Daoy (cell line): Measurements from ENCODE around the gene TBL1X. TPM values are rescaled to one million over a fixed set of nuclear protein-coding genes. Genes with fewer than 3 reads are reported as not detected.

ENCODE experiments used
- DNase-seq: peaks from one replicate; pipeline ENCODE4 v3.0.0-alpha.2; 2015; ENCODE audit warnings: low read depth
- total RNA-seq: library from RNA; depleted of rRNA; stranded (reverse); fragments of >200 nt; shearing (Covaris generic); gene quantifications from 2 replicates; pipeline ENCODE4 v1.2.3, GENCODE V29; 2014

Gene TBL1X
- total RNA-seq, 1 experiment from 2014 or later, result 7.9 TPM

DNA sequence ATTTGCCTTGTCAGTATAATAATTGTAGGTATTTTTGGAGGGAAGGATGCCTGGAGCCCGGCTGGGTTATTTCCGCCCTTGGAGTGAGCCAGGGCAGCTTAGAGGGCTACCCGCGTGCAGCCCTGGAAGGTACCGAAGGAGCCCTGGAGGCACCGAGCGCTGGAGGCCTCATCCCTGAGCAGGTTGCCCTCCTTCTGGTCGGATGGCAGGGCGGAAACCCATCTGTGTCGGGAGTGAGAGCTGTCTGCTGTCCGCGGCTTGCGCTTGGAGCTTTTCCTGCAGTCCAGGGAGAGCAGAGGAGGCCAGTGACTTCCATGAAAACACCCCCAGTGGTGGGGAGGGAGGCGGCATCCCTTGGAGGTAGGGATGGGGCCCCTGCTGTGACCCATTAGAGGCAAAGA lies 122.1 kb downstream of the TBL1X start:
- no peak for DNase-seq

DNA sequence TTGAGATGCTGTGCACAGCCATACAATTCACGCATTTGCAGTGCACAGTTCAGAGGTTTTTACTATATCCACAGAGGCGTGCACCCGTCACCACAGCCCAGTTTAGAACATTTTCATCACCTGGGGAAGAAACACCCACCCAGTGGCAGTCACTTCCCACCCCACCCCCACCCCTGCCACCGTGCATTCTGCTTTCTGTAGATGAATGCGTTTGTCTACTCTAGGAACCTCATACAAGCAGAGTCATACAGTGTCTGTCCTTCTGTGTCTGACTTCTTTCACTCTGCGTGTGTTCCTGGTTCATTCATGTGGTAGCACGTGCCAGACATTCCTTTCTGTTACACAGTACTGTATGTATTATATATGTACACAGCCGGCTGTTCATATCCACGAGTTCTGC lies 122.8 kb downstream of the TBL1X start:
- DNase-seq, result no peak

DNA sequence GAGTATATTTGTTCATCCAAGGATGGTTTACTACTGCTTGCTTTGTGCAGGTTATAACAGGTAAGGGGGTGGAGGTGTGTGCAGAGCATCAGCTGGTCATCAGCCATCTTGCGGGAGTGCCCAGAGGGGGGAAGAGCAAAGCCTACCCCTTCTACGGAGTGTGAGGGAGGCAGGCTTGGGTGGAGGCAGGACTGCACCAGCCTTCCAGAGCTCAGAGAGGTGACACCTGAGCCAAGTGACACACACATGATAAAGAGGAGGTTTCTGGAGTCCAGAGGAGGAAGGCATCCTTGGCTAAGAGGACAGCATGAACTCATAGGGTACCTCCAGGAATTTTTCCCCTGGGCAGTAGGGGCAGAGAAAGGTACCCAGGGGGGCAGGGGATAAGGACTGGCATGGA lies 126.6 kb downstream of the TBL1X start:
- DNase-seq, result no peak

DNA sequence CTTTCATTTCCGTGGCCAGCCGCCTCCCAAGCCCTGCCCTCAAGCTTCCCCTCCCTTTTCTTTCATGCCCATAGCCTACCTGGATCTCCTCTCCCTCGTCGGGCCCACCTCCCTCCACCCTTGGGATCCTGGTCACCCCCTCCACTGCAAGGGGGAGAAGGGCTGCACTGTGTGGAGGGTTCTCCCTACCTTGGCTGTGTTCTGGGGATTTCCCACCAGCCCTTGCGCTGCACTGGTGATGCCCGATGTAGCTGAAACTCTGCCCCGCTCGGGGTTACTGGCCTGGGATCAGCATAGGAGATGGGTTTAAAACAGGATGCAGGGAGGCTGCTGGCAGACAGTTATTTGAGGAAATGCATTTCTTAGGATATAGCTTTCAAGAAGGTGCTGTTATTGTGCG lies 128.9 kb downstream of the TBL1X start:
- DNase-seq, result no peak

DNA sequence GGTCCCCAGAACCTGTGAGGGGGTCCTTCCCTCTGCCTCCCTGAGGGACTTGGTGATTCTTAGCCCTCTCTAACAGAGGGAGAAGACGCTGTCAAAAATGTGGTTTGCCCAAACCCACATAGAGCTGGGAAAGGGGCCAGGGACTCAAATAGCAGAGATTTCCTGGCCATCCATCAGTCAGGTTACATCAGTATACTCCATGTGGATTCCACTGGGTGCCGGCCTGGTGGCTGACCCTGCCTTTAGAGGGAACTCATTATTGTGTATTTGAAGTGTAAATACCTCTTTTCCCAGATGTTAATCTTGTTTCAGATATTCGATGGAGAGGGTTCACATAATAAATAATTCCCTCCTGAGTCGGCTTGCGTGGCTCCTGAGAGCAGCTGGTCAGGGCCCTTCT lies 130.3 kb downstream of the TBL1X start:
- DNase-seq, result peak; percentile 26

DNA sequence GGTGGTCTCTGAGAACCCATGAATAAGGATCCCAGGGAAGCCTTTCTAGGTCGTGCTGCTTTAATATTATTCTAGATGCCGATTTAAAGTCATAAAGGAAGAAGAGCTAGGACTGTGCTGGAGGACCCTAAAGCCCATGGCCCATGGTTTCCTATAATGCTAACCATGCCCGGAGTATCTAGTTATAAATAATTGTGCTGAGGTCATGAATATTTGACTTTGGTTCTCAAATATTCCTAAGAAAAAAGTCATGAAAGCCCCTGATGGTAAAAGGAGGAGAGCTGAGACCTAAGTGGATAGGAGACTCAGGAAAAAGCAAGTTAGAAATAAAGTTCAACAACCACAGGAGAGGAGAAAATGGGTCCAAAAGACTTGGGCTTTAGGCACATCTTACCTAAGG lies 132.0 kb downstream of the TBL1X start:
- no peak for DNase-seq

DNA sequence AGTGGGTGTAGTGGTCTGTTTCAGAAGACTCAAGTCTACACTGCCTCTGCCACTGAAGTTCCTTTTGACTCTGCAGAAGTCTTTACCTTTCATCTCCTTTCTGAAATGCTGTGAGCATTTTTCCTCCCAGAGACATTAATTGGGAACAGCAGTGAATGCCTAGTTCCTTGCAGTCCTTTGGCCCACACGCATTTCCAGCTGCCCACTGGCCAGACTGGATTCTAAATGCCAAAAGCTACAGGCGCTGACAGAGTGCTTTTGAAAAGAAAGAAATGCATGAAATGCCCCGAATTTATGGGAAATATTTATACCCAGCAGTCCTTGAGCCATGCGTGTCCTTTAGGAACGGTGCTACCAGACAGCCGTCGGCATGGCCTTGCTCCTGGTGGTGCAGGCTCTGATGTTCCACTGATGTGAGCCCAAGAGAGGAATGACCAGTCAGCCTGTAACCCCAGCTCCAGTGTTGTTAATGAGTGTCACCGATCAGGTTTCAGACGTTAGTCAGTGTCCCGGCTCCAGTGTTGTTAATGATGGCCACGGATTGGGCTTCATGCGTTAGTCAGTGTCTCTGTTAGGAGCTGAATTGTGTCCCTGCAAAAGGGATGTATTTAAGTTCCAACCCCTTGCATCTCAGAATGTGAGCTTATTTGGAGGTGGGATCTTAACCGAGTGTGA lies 132.6 kb downstream of the TBL1X start:
- DNase-seq, result no peak

GRCh38 chrX:9598344-9598743 lies 133.5 kb downstream of the TBL1X start:
- DNase-seq, result no peak

- DNase-seq, result no peak
Observed at GRCh38 chrX:9604111-9604907, 139.5 kb downstream of the TBL1X start.

DNA sequence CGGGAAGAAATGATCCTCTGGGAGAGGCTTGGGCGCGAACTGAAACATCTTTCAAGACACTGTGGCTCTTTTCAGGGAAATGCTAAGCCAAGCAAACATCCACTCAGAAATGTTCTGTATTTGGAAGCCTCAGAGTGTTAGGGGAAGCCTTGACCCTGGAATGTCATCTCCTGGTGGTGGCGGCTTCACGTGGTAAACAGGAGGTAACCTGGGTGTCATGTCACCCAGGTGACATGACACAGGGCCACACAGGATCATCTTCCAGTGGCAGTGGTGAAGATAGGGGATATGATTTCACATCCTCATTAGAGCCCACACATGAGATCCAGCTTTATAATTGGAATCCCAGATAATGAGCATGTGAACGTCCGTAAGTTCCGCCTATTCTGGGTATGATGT lies 140.0 kb downstream of the TBL1X start:
- no peak for DNase-seq

GRCh38 chrX:9605484-9605883 lies 140.6 kb downstream of the TBL1X start:
- no peak for DNase-seq

DNA sequence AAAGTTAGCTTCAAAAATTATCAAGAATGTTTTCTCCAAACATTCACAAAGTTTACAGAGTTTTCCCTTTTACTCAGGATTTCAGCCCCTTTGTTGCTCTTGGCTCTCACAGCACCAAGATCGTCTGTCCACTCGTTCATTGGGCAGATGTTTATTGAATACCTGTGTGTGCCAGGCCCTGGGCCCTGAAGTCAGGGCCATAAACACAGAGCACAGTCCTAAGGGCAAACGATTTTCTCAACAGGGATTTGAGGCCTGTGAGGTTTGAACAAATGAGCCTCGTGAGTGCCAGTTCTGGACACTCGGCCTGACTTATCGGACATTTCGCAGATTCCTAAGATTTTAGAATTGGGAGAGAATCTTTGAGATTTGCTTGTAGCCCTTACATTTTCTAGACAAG lies 142.1 kb downstream of the TBL1X start:
- DNase-seq, result no peak

- DNase-seq, result no peak
Observed at GRCh38 chrX:9609499-9609898, 144.6 kb downstream of the TBL1X start.

DNA sequence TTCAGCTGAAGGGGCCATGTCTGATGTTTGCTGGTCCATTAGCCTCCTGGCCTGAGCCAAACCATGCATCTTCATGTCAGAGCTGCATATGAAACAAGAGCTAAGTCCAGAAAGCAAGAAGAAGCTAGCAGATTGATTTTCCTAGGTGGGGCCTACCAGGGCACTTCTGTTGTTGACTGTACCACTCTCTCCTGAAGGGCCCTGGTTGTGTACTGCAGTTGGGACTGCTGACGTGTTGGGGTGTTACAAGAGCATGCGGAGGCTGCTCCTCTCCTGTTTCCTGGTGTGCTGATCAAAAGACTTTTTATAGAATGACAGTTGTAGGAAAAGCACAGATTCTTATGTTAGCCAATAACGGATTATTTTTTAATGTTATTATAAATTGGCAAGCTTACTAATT lies 145.1 kb downstream of the TBL1X start:
- no peak for DNase-seq

DNA sequence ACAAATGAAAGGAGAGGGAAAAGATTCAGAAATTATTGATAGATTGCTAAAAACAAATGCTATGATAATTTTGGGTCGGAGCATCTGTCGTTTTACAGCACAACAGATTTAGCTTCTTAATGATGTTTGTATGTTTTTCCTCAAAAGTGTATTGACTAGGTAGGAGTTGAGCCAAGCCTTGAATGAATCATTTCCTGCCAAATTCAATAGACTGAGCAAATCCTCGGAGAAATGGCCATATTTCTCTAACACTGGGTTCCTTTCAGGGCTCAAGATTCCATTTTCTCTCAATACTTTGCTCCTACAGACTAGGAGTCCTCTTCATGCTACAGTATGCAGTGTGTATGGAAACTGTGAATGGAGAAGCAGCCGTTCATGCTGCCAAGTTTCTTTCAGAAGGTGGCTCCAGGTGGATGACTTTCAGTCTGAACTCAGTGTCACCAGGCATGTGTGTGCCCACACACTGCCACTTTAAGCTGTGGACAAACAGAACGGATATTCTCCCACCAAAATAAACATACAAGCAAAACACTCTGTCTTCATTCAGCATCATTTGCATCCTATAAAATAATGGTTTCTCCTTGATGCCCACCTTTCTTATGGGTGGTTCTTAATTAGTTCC lies 146.0 kb downstream of the TBL1X start:
- no peak for DNase-seq

DNA sequence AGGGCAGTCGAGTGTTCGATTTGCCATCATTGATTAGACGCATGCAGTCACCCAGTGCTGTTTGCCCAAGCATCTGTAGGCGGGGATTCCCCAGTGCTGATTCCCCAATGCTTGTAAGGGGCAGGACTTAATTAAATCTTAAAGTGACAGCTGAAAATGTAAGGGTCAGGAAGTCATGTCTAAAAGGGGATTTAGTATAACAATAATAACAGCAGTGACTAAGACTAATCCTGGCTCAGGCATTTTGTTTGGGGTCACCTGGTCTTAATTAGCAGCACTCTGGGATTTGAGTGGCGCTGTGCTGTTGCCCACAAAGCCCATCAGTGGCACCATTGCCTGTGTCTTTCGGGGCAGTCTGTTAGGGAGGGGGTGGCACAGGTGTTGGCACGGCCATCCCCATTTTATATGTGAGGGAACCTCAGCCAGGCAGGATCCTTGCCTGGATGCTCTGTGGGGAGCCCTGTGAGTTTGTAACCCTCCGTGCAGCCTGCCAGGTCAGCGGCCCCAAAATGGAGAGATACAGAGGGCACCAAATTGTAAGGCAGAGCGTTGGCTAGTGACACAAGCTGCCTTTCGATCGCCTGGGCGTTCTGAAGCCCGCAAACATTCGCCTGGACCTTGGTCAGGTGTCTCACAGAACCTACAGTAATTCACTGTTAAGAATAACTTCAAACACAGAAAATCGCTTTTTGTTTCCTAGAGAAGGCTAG lies 146.7 kb downstream of the TBL1X start:
- DNase-seq, result no peak

DNA sequence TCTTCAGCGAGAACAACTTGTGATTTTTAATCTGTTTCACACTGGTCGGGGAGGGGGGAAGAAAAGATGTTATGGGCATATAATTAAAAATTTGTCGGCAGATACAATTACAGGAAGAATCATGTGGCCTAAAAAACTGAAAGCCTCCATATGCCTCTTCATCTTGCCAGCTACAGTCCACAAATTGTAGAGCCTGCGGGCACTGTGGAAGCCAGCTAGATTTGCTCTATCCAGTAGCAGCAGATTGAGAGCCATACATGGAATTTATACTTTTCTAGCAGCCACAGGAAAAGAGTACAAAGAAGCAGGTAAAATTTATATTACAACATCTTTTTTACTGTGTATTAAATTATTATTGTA lies 147.3 kb downstream of the TBL1X start:
- no peak for DNase-seq

GRCh38 chrX:9614016-9614415 lies 149.2 kb downstream of the TBL1X start:
- peak; percentile 54 for DNase-seq

- no peak for DNase-seq
Observed at GRCh38 chrX:9619133-9619532, 154.3 kb downstream of the TBL1X start.

DNA sequence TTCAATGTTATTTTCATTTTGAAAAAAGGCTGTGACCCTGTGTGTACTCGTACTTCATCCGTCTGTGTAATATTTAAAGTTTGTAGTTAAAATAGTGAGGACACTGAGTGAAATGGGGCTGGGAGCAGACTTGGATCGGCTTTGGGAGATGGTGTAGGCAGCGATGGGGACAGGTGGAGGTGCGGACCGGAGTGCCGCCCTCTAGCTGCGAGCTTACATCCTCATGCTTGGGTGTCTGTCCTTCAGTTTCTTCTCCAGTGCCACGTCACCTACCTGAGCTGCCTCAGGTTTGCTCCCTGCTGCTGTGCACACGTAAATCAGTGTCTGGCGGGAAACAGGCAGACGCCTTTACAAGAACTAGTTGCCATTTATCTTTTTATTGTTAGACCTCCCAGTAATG lies 154.7 kb downstream of the TBL1X start:
- no peak for DNase-seq

- no peak for DNase-seq
Observed at GRCh38 chrX:9622128-9622527, 157.3 kb downstream of the TBL1X start.

DNA sequence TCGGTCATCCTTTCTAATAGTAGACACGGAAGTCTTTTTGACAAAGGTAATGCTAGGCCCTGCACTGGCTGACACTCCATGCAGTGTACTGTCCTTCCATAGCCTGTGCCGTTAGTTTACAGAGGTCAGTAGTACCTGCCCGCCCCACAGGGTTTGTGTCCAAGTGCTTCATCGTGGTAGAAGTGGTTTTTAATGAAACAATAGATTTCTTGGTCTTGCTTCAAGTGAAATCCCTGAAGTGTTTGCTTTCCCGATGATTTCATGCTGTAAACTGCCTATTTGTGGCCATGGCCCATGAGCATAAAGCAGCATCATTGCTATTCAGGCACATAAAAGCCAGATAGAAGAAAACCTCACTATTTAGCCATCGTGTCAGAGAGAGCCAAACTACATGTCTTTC lies 161.5 kb downstream of the TBL1X start:
- no peak for DNase-seq

GRCh38 chrX:9627922-9628321 lies 163.1 kb downstream of the TBL1X start:
- DNase-seq, result no peak
